Measurements from ENCODE around the gene PLA2G2F. TPM values are rescaled to one million over a fixed set of nuclear protein-coding genes. Genes with fewer than 3 reads are reported as not detected.

PLA2G2F gene
- total RNA-seq (2012; rRNA removed), result not detected in 2 replicates

GRCh38 chr1:20138961-20139550 is at the start of gene PLA2G2F:
Gene PLA2G2F (plus strand): TSS chr1:20139323. CDS start chr1:20139428, 105 bp downstream.
- H3K9me3 ChIP-seq (replicated peaks; ENCODE audit: low read length), result no peaks in the 10 kb centered on the region
- no peak within 1 kb of the TSS for H3K9ac ChIP-seq (ENCODE audit: low read depth, low read length)
- H3K4me3 ChIP-seq (ENCODE audit: low read length), result no peak within 1 kb of the TSS
- no peaks in the 10 kb centered on the region for H3K4me1 ChIP-seq (ENCODE audit: control insufficient read depth, insufficient read depth, low read length)
- peaks cover 17% of the 10 kb centered on the region for H3K27me3 ChIP-seq (ENCODE audit: control insufficient read depth, insufficient read depth, low read length)
- H3K4me2 ChIP-seq (ENCODE audit: low read length), result no peak within 1 kb of the TSS
- H3K36me3 ChIP-seq (ENCODE audit: insufficient read depth, low read length), result no peaks in the 10 kb centered on the region

- no peaks in the 10 kb centered on the region for H3K4me1 ChIP-seq (ENCODE audit: control insufficient read depth, insufficient read depth, low read length)
- no peak overlapping the region for H3K4me3 ChIP-seq (ENCODE audit: low read length)
- H3K4me2 ChIP-seq (ENCODE audit: low read length), result no peak overlapping the region
- no peak overlapping the region for H3K9ac ChIP-seq (ENCODE audit: low read depth, low read length)
- H3K27me3 ChIP-seq (ENCODE audit: control insufficient read depth, insufficient read depth, low read length), result peaks cover 48% of the 10 kb centered on the region
- no peaks in the 10 kb centered on the region for H3K9me3 ChIP-seq (replicated peaks; ENCODE audit: low read length)
- no peaks in the 10 kb centered on the region for H3K36me3 ChIP-seq (ENCODE audit: insufficient read depth, low read length)
These were observed 49.6 kb upstream of the PLA2G2F start for GRCh38 chr1:20089328-20090077.

- H3K4me3 ChIP-seq (ENCODE audit: low read length), result no peak overlapping the region
- H3K4me2 ChIP-seq (ENCODE audit: low read length), result no peak overlapping the region
- no peak overlapping the region for H3K9ac ChIP-seq (ENCODE audit: low read depth, low read length)
- no peaks in the 10 kb centered on the region for H3K4me1 ChIP-seq (ENCODE audit: control insufficient read depth, insufficient read depth, low read length)
- no peaks in the 10 kb centered on the region for H3K9me3 ChIP-seq (replicated peaks; ENCODE audit: low read length)
- H3K36me3 ChIP-seq (ENCODE audit: insufficient read depth, low read length), result no peaks in the 10 kb centered on the region
- peaks cover 52% of the 10 kb centered on the region for H3K27me3 ChIP-seq (ENCODE audit: control insufficient read depth, insufficient read depth, low read length)
These were observed 49.0 kb upstream of the PLA2G2F start for GRCh38 chr1:20090119-20090518.

- no peaks in the 10 kb centered on the region for H3K4me1 ChIP-seq (ENCODE audit: control insufficient read depth, insufficient read depth, low read length)
- H3K9me3 ChIP-seq (replicated peaks; ENCODE audit: low read length), result no peaks in the 10 kb centered on the region
- no peak overlapping the region for H3K9ac ChIP-seq (ENCODE audit: low read depth, low read length)
- no peak overlapping the region for H3K4me3 ChIP-seq (ENCODE audit: low read length)
- no peak overlapping the region for H3K4me2 ChIP-seq (ENCODE audit: low read length)
- H3K27me3 ChIP-seq (ENCODE audit: control insufficient read depth, insufficient read depth, low read length), result peaks cover 52% of the 10 kb centered on the region
- no peaks in the 10 kb centered on the region for H3K36me3 ChIP-seq (ENCODE audit: insufficient read depth, low read length)
These were observed 48.5 kb upstream of the PLA2G2F start for GRCh38 chr1:20090641-20091040.

GRCh38 chr1:20093303-20093702 is 45.8 kb upstream of the PLA2G2F start:
- no peaks in the 10 kb centered on the region for H3K9me3 ChIP-seq (replicated peaks; ENCODE audit: low read length)
- no peak overlapping the region for H3K4me2 ChIP-seq (ENCODE audit: low read length)
- H3K36me3 ChIP-seq (ENCODE audit: insufficient read depth, low read length), result no peaks in the 10 kb centered on the region
- no peak overlapping the region for H3K9ac ChIP-seq (ENCODE audit: low read depth, low read length)
- peaks cover 73% of the 10 kb centered on the region for H3K27me3 ChIP-seq (ENCODE audit: control insufficient read depth, insufficient read depth, low read length)
- no peak overlapping the region for H3K4me3 ChIP-seq (ENCODE audit: low read length)
- no peaks in the 10 kb centered on the region for H3K4me1 ChIP-seq (ENCODE audit: control insufficient read depth, insufficient read depth, low read length)

GRCh38 chr1:20093940-20094391 is 45.2 kb upstream of the PLA2G2F start:
- no peaks in the 10 kb centered on the region for H3K36me3 ChIP-seq (ENCODE audit: insufficient read depth, low read length)
- no peaks in the 10 kb centered on the region for H3K4me1 ChIP-seq (ENCODE audit: control insufficient read depth, insufficient read depth, low read length)
- no peaks in the 10 kb centered on the region for H3K9me3 ChIP-seq (replicated peaks; ENCODE audit: low read length)
- no peak overlapping the region for H3K9ac ChIP-seq (ENCODE audit: low read depth, low read length)
- peaks cover 76% of the 10 kb centered on the region for H3K27me3 ChIP-seq (ENCODE audit: control insufficient read depth, insufficient read depth, low read length)
- H3K4me3 ChIP-seq (ENCODE audit: low read length), result no peak overlapping the region
- H3K4me2 ChIP-seq (ENCODE audit: low read length), result no peak overlapping the region

- no peak overlapping the region for H3K9ac ChIP-seq (ENCODE audit: low read depth, low read length)
- H3K4me3 ChIP-seq (ENCODE audit: low read length), result no peak overlapping the region
- H3K36me3 ChIP-seq (ENCODE audit: insufficient read depth, low read length), result no peaks in the 10 kb centered on the region
- no peaks in the 10 kb centered on the region for H3K9me3 ChIP-seq (replicated peaks; ENCODE audit: low read length)
- no peaks in the 10 kb centered on the region for H3K4me1 ChIP-seq (ENCODE audit: control insufficient read depth, insufficient read depth, low read length)
- peaks cover 65% of the 10 kb centered on the region for H3K27me3 ChIP-seq (ENCODE audit: control insufficient read depth, insufficient read depth, low read length)
- no peak overlapping the region for H3K4me2 ChIP-seq (ENCODE audit: low read length)
These were observed 43.3 kb upstream of the PLA2G2F start for GRCh38 chr1:20095564-20096434.

- H3K9ac ChIP-seq (ENCODE audit: low read depth, low read length), result no peak overlapping the region
- H3K9me3 ChIP-seq (replicated peaks; ENCODE audit: low read length), result no peaks in the 10 kb centered on the region
- H3K27me3 ChIP-seq (ENCODE audit: control insufficient read depth, insufficient read depth, low read length), result peaks cover 60% of the 10 kb centered on the region
- no peaks in the 10 kb centered on the region for H3K4me1 ChIP-seq (ENCODE audit: control insufficient read depth, insufficient read depth, low read length)
- no peaks in the 10 kb centered on the region for H3K36me3 ChIP-seq (ENCODE audit: insufficient read depth, low read length)
- no peak overlapping the region for H3K4me2 ChIP-seq (ENCODE audit: low read length)
- no peak overlapping the region for H3K4me3 ChIP-seq (ENCODE audit: low read length)
These were observed 42.2 kb upstream of the PLA2G2F start for GRCh38 chr1:20096840-20097447.

- H3K4me2 ChIP-seq (ENCODE audit: low read length), result no peak overlapping the region
- H3K4me1 ChIP-seq (ENCODE audit: control insufficient read depth, insufficient read depth, low read length), result peaks cover 3% of the 10 kb centered on the region
- no peaks in the 10 kb centered on the region for H3K36me3 ChIP-seq (ENCODE audit: insufficient read depth, low read length)
- no peak overlapping the region for H3K4me3 ChIP-seq (ENCODE audit: low read length)
- H3K9me3 ChIP-seq (replicated peaks; ENCODE audit: low read length), result no peaks in the 10 kb centered on the region
- no peak overlapping the region for H3K9ac ChIP-seq (ENCODE audit: low read depth, low read length)
- peaks cover 44% of the 10 kb centered on the region for H3K27me3 ChIP-seq (ENCODE audit: control insufficient read depth, insufficient read depth, low read length)
These were observed 39.6 kb upstream of the PLA2G2F start for GRCh38 chr1:20099533-20099932.

- H3K36me3 ChIP-seq (ENCODE audit: insufficient read depth, low read length), result no peaks in the 10 kb centered on the region
- H3K4me2 ChIP-seq (ENCODE audit: low read length), result no peak overlapping the region
- peaks cover 36% of the 10 kb centered on the region for H3K27me3 ChIP-seq (ENCODE audit: control insufficient read depth, insufficient read depth, low read length)
- no peak overlapping the region for H3K4me3 ChIP-seq (ENCODE audit: low read length)
- peaks cover 3% of the 10 kb centered on the region for H3K4me1 ChIP-seq (ENCODE audit: control insufficient read depth, insufficient read depth, low read length)
- no peaks in the 10 kb centered on the region for H3K9me3 ChIP-seq (replicated peaks; ENCODE audit: low read length)
- H3K9ac ChIP-seq (ENCODE audit: low read depth, low read length), result no peak overlapping the region
These were observed 38.3 kb upstream of the PLA2G2F start for GRCh38 chr1:20100632-20101355.
